ENCODE data around the gene FXN.

The FXN gene

DNA sequence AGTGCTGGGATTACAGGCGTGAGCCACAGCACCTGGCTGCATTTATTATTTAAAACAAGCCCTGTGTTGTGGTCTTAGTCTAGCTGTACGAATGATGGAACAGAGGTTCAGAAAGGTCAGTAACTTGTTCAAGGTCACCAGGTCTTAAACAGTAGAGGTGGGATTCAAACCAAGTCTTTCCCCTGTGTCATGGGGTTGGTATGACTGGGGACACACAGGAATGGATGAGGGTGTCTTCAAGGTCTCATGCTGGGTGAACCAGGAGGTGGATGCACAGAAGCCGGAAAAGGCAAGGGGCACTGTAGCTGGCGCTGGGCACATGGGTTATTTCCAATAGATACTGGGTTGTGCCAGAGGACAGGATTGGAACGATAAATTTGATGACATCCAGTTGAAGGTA is 106.3 kb downstream of the FXN start:
- no peak for TF ChIP-seq GATA1 (IDR thresholded peaks at IDR 0.05; ENCODE audit: low read depth, low read length)
- TF ChIP-seq POLR2A (IDR thresholded peaks at IDR 0.05; ENCODE audit: low read length), result no peak
- DNase-seq, result no peak

DNA sequence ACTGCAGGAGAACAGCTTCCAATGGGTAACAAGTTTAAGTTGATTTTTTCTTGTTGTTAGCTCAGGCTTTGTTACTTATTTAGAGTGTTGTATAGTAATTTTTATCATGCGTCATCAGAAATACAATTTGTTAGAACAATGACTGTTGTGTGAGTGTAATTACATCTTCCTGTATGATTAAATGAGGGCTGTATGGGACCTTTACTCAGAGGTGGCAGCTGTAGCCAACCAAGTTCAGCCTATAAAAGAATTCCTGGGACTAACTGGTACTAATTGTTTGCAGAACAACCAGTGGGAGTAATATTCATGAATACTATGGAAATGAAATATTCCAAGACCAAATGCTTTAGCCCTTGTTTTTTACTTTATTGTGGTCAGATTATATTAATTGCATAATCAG is 107.7 kb downstream of the FXN start:
- DNase-seq, result no peak

DNA sequence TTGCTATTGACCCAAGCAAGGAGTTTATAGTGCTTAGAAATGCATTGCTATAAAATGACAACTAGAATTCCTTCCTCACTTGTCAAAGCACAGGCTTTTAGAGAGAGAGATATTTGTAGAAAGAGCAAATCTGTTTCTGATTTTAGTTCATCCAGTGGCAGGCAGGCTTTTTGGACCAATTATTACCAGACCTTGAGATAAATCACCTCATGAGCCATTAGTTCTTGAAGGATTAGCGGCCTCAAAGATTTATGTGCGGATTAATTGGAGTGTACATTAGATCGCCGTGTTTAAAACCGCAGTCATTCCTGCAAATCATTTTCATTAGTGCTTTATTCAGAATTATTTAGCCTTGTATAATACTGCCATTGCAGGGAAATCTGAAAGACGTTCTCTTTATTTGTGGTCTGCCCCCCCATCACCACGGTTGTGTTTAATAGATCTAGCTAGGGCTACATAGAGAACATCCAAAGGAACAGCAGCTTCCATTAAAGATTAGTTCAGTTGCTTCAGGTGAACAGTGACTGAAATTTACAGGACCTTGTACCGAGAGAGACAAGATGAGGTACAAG is 109.7 kb downstream of the FXN start:
- no peak for TF ChIP-seq POLR2A (IDR thresholded peaks at IDR 0.05; ENCODE audit: low read length)
- no peak for TF ChIP-seq GATA1 (IDR thresholded peaks at IDR 0.05; ENCODE audit: low read depth, low read length)
- DNase-seq, result no peak

More for the DNA sequence above, 107.7 kb downstream of the FXN start:
- no peak for TF ChIP-seq GATA1 (IDR thresholded peaks at IDR 0.05; ENCODE audit: low read depth, low read length)
- TF ChIP-seq POLR2A (IDR thresholded peaks at IDR 0.05; ENCODE audit: low read length), result no peak

DNA sequence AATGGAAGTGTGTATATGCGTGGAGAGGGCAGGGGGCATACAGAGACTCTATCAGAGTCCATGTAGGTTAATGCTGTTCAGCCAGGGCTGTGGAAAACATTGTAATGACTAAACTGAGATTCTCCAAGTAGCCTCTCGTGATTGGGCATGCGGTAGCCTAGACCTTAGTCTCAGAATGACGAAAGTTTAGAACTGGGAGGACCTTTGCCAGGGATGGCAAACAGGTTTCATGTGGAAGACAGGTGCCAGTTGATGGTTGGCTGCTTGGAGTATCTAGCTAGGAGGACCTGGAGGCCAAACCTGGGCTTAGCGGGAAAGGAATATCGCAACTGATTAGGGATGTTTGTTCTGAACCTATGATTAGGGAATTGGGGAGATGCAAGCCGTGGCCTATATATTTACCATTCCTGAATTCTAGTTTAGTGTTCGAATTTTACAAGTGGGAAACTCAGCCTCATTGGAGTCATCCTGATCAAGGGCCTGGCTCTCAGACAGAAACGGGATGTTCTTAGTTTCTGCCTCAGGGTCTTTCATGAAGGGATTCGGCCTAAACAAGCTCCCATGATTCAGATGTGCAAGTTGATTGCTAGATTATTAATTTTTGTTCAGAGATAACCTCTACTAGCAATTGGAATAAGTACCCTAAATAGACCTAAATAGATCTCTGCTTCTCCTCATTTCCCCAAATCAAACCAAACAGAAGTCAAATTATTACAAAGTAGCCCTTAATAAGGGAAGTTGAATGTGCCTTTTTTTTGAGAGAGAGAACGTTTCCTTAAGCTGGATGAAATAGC is 111.7 kb downstream of the FXN start:
- no peak for DNase-seq

DNA sequence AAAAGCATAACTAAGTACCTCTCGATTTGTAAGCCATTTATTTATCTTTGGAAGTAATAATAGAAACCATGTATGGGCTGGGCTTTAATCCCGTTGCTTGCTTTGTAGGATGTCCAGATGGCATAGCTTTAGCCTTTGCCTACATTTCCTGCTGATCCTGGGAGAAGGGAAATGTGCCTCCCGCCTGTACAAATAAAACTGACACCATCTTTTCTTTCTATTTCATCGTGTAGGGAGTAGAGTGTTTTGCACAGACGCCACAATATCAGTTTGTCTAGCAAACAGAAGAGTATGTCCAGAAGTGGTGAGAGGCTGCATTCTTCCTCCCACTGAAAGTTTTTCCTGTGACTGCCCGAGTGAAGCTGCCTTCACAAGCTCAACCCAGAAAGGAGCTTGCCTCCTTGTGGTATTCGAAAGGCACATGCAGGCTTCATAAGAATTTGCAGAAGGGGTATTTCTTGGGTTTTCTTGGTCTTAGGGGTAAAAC is 113.8 kb downstream of the FXN start:
- no peak for DNase-seq
- TF ChIP-seq GATA1 (IDR thresholded peaks at IDR 0.05; ENCODE audit: low read depth, low read length), result no peak
- no peak for TF ChIP-seq POLR2A (IDR thresholded peaks at IDR 0.05; ENCODE audit: low read length)

More for the DNA sequence above, 111.7 kb downstream of the FXN start:
- TF ChIP-seq GATA1 (IDR thresholded peaks at IDR 0.05; ENCODE audit: low read depth, low read length), result no peak
- TF ChIP-seq POLR2A (IDR thresholded peaks at IDR 0.05; ENCODE audit: low read length), result no peak
